Uterus (tissue), 4 donors: ENCODE measurements around the gene CADPS2. TPM values are rescaled to one million over a fixed set of nuclear protein-coding genes. Genes with fewer than 3 reads are reported as not detected.
A peak's percentile ranks its signal among the peaks of the same experiment; 100 is the strongest.

ENCODE experiments used
- DNase-seq, 2 donors: peaks; one replicate each; pipeline ENCODE4 v3.0.0-alpha.2; 2019 to 2020
- H3K27ac ChIP-seq, 2 donors: fragments of 200-600 bp; sonication (generic); 1 replicate in 1 of 2; 2 replicates in 1 of 2; pipeline ENCODE4 v1.5.1; 2016 to 2018
- H3K27me3 ChIP-seq, 2 donors: fragments of 200-600 bp; sonication (generic); one replicate each; pipeline ENCODE4 v1.5.1; 2018 to 2019; ENCODE audit warnings: control low read depth in 1 of 2
- H3K36me3 ChIP-seq, 2 donors: fragments of 200-600 bp; sonication (generic); one replicate each; pipeline ENCODE4 v1.5.1; 2019; ENCODE audit warnings: control low read depth in 1 of 2
- H3K4me1 ChIP-seq, 2 donors: fragments of 200-600 bp; sonication (generic); one replicate each; pipeline ENCODE4 v1.5.1; 2018 to 2019; ENCODE audit warnings: control low read depth in 1 of 2
- H3K4me3 ChIP-seq, 2 donors: fragments of 200-600 bp; sonication (generic); 1 replicate in 1 of 2; 2 replicates in 1 of 2; pipeline ENCODE4 v1.5.1; 2018 to 2019; ENCODE audit warnings: mild to moderate bottlenecking in 1 of 2
- H3K9me3 ChIP-seq, 2 donors: fragments of 200-600 bp; sonication (generic); one replicate each; pipeline ENCODE4 v1.5.1; 2019; ENCODE audit warnings: control low read depth in 1 of 2
- POLR2A ChIP-seq, 2 donors: fragments of 450-650 bp; IDR thresholded peaks; one replicate each; pipeline ENCODE4 v1.6.1; 2016; ENCODE audit warnings: antibody characterized with exemption in 2 of 2, mild to moderate bottlenecking in 1 of 2, moderate library complexity in 1 of 2
- intact Hi-C: fragments of 100-400 bp; cut with DNase I; formaldehyde crosslinking; loops from one replicate; pipeline ENCODE4 v1.15.1; 2023; ENCODE audit warnings: low total_unique reads
- total RNA-seq, 4 donors: library from RNA; depleted of rRNA in 3 of 4; stranded (reverse); fragments of >200 nt in 3 of 4; gene quantifications; one replicate each; pipeline versions ENCODE4 v1.1.0 to v1.2.4, GENCODE V29; 2014 to 2023
- TF ChIP-seq, protein P1 (sequence below), 4 experiments: fragments of 200-600 bp in 2 of 4; fragments of 450-650 bp in 2 of 4; sonication (generic) in 2 of 4; IDR thresholded peaks; one replicate each; pipeline ENCODE4 v1.5.1; 2016 to 2019; ENCODE audit warnings: antibody characterized with exemption in 4 of 4, mild to moderate bottlenecking in 2 of 4, moderate library complexity in 1 of 4
- donor health status: DM: yes; HTN: yes; CAD: no.

Gene CADPS2
- total RNA-seq, 4 donors from 2014 or later, result 11.5 to 119 (median 36.8) TPM

- Histone ChIP-seq H3K27me3 (no peaks in the 10 kb centered on the region), H3K27ac (no peak overlapping the region), H3K4me1 (no peaks in the 10 kb centered on the region), H3K9me3 (no peaks in the 10 kb centered on the region), H3K4me3 (no peak overlapping the region), H3K36me3 (no peaks in the 10 kb centered on the region)
- DNase-seq, result no peak
- intact Hi-C loops, result loop anchor here (10.0 kb wide), 1 partner anchor 96 kb away; no protein-coding TSS in a partner anchor
- no peak for TF ChIP-seq POLR2A (IDR thresholded peaks at IDR 0.05)
- TF ChIP-seq, protein P1, sequence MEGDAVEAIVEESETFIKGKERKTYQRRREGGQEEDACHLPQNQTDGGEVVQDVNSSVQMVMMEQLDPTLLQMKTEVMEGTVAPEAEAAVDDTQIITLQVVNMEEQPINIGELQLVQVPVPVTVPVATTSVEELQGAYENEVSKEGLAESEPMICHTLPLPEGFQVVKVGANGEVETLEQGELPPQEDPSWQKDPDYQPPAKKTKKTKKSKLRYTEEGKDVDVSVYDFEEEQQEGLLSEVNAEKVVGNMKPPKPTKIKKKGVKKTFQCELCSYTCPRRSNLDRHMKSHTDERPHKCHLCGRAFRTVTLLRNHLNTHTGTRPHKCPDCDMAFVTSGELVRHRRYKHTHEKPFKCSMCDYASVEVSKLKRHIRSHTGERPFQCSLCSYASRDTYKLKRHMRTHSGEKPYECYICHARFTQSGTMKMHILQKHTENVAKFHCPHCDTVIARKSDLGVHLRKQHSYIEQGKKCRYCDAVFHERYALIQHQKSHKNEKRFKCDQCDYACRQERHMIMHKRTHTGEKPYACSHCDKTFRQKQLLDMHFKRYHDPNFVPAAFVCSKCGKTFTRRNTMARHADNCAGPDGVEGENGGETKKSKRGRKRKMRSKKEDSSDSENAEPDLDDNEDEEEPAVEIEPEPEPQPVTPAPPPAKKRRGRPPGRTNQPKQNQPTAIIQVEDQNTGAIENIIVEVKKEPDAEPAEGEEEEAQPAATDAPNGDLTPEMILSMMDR (IDR thresholded peaks at IDR 0.05), result no peak
These were observed 35.7 kb downstream of the CADPS2 start for GRCh38 chr7:122850528-122850927.

- Histone ChIP-seq H3K27ac (no peak overlapping the region), H3K4me1 (no peaks in the 10 kb centered on the region), H3K9me3 (no peaks in the 10 kb centered on the region), H3K36me3 (no peaks in the 10 kb centered on the region), H3K27me3 (no peaks in the 10 kb centered on the region), H3K4me3 (no peak overlapping the region)
- no peak for DNase-seq
- TF ChIP-seq POLR2A (IDR thresholded peaks at IDR 0.05), result no peak
- TF ChIP-seq, protein P1 (IDR thresholded peaks at IDR 0.05), result no peak
- intact Hi-C loops, result loop anchor here (10.0 kb wide), 1 partner anchor 95 kb away; no protein-coding TSS in a partner anchor
These were observed 36.3 kb downstream of the CADPS2 start for GRCh38 chr7:122849957-122850328.

GRCh38 chr7:122849322-122849956 lies 36.8 kb downstream of the CADPS2 start:
- H3K4me3 ChIP-seq, result no peak overlapping the region
- intact Hi-C loops, result no loop called here
- TF ChIP-seq, protein P1 (IDR thresholded peaks at IDR 0.05), result no peak
- TF ChIP-seq POLR2A (IDR thresholded peaks at IDR 0.05), result no peak
- H3K4me1 ChIP-seq, result no peaks in the 10 kb centered on the region
- no peak for DNase-seq
- peak overlapping the region in 1 of 2 donors; percentile 5 for H3K27ac ChIP-seq
- H3K36me3 ChIP-seq, result no peaks in the 10 kb centered on the region
- H3K9me3 ChIP-seq, result no peaks in the 10 kb centered on the region
- H3K27me3 ChIP-seq, result no peaks in the 10 kb centered on the region

- H3K4me1 ChIP-seq, result no peaks in the 10 kb centered on the region
- H3K27me3 ChIP-seq, result no peaks in the 10 kb centered on the region
- H3K36me3 ChIP-seq, result no peaks in the 10 kb centered on the region
- intact Hi-C loops, result no loop called here
- no peaks in the 10 kb centered on the region for H3K9me3 ChIP-seq
- TF ChIP-seq, protein P1 (IDR thresholded peaks at IDR 0.05), result no peak
- TF ChIP-seq POLR2A (IDR thresholded peaks at IDR 0.05), result no peak
- DNase-seq, result no peak
- H3K4me3 ChIP-seq, result no peak overlapping the region
- H3K27ac ChIP-seq, result peak overlapping the region in 1 of 2 donors; percentile 13
These were observed 38.3 kb downstream of the CADPS2 start for GRCh38 chr7:122847871-122848473.

DNA sequence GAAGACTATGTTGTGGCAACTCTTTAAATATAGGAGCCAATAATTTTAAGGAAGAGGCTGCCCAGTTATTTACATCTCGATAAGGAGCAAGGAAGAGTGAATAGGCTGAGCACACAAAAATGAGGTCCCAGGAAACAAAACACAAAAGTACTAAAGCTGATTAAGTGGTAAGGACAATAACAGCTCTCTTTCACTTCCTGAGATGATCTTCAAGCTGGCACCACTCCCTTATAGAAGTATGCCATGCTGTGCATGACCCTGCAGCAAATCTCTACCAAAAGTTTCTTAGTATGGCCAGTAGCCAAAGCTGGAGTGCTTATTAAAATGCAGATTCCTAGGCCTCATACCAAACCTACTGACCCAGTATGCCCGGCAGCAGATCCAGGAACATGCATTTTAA lies 39.7 kb downstream of the CADPS2 start:
- H3K4me3 ChIP-seq, result no peak overlapping the region
- H3K27me3 ChIP-seq, result no peaks in the 10 kb centered on the region
- intact Hi-C loops, result no loop called here
- H3K9me3 ChIP-seq, result no peaks in the 10 kb centered on the region
- H3K36me3 ChIP-seq, result no peaks in the 10 kb centered on the region
- H3K27ac ChIP-seq, result no peak overlapping the region
- no peaks in the 10 kb centered on the region for H3K4me1 ChIP-seq
- no peak for DNase-seq
- TF ChIP-seq, protein P1 (IDR thresholded peaks at IDR 0.05), result no peak
- no peak for TF ChIP-seq POLR2A (IDR thresholded peaks at IDR 0.05)
